K562 (cell line): ENCODE data around the gene BIVM. TPM values are rescaled to one million over a fixed set of nuclear protein-coding genes. Genes with fewer than 3 reads are reported as not detected.

ENCODE experiments used
- ATF6 ChIP-seq: sonication (generic); formaldehyde crosslinking; IDR thresholded peaks from 2 replicates; pipeline ENCODE4 v1.4.0; 2020; ENCODE audit warnings: mild to moderate bottlenecking, missing genetic modification reagents
- JUN ChIP-seq, 2 experiments: sonication (generic) in 1 of 2; formaldehyde crosslinking in 1 of 2; IDR thresholded peaks; 2 replicates each; pipeline versions ENCODE4 v1.6.1 to v1.8.0; 2012 to 2022; ENCODE audit warnings: borderline replicate concordance in 2 of 2, mild to moderate bottlenecking in 2 of 2, improper control_type of control experiment in 1 of 2, low read depth in 1 of 2, low read length in 1 of 2, missing genetic modification reagents in 1 of 2
- KAT7 ChIP-seq: sonication (generic); formaldehyde crosslinking; IDR thresholded peaks from 2 replicates; pipeline ENCODE4 v1.8.0; 2022; ENCODE audit warnings: missing genetic modification reagents, mild to moderate bottlenecking, borderline replicate concordance
- MTA2 ChIP-seq: fragments of 450-650 bp; IDR thresholded peaks from 2 replicates; pipeline ENCODE4 v1.6.1; 2016; ENCODE audit warnings: low read depth
- NFRKB ChIP-seq: fragments of 450-650 bp; IDR thresholded peaks from 2 replicates; pipeline ENCODE4 v1.6.1; 2016; ENCODE audit warnings: low read depth
- PHF8 ChIP-seq: fragments of 200-600 bp; sonication (generic); IDR thresholded peaks from 2 replicates; pipeline ENCODE4 v1.6.1; 2012; ENCODE audit warnings: mixed run types, mild to moderate bottlenecking, inconsistent platforms, low read length, moderate library complexity, borderline replicate concordance
- PPARD ChIP-seq: fragments of 250-450 bp; sonication (Bioruptor Pico); IDR thresholded peaks from 2 replicates; pipeline ENCODE4 v1.8.0; 2022; ENCODE audit warnings: inconsistent platforms, mild to moderate bottlenecking, moderate library complexity
- SMARCA4 ChIP-seq: fragments of 450-650 bp; IDR thresholded peaks from 2 replicates; pipeline ENCODE4 v1.6.1; 2016
- UBTF ChIP-seq, 2 experiments: IDR thresholded peaks; 2 replicates each; pipeline ENCODE4 v1.6.1; 2012; ENCODE audit warnings: improper control_type of control experiment in 2 of 2, low read depth in 2 of 2, low read length in 2 of 2, borderline replicate concordance in 1 of 2
- polyA plus RNA-seq, 8 experiments: library from polyadenylated mRNA; depleted of rRNA in 4 of 8; stranded (reverse) in 5 of 8; unstranded in 3 of 8; fragments of >200 nt; fragmentation: Nextera tagmentation in 2 of 8; fragmentation: Illumina TruSeq in 1 of 8; extraction: Ambion mirVana in 2 of 8; extraction: Trizol in 1 of 8; gene quantifications; 2 replicates each; pipeline versions ENCODE4 v1.2.1 to v1.2.3, GENCODE V29; 2011 to 2014; ENCODE audit warnings: inconsistent platforms in 1 of 8, missing spikeins in 1 of 8
- total RNA-seq, 7 experiments: library from RNA; depleted of rRNA in 6 of 7; stranded (reverse); fragments of >200 nt in 6 of 7; fragmentation: Illumina TruSeq in 2 of 7; extraction: Trizol in 2 of 7; gene quantifications; 2 replicates each; pipeline versions ENCODE4 v1.2.1 to v1.2.3, GENCODE V29; 2011 to 2021; ENCODE audit warnings: low replicate concordance in 1 of 7
- TF ChIP-seq, protein P1 (sequence below): sonication (generic); formaldehyde crosslinking; IDR thresholded peaks from 2 replicates; pipeline ENCODE4 v1.8.0; 2022; ENCODE audit warnings: mild to moderate bottlenecking, missing genetic modification reagents
- TF ChIP-seq, protein P2 (sequence below): fragments of 200-800 bp; sonication (Bioruptor generic); IDR thresholded peaks from 2 replicates; pipeline ENCODE4 v1.6.1; 2016; ENCODE audit warnings: missing genetic modification characterization, missing compliant biosample characterization

Gene BIVM
- total and polyA plus RNA-seq, 9 of the 15 experiments (the other 6 are each of a cell fraction or from before 2014, with no cell fraction given) = 3.6 to 23.1 (median 16.8) TPM

DNA sequence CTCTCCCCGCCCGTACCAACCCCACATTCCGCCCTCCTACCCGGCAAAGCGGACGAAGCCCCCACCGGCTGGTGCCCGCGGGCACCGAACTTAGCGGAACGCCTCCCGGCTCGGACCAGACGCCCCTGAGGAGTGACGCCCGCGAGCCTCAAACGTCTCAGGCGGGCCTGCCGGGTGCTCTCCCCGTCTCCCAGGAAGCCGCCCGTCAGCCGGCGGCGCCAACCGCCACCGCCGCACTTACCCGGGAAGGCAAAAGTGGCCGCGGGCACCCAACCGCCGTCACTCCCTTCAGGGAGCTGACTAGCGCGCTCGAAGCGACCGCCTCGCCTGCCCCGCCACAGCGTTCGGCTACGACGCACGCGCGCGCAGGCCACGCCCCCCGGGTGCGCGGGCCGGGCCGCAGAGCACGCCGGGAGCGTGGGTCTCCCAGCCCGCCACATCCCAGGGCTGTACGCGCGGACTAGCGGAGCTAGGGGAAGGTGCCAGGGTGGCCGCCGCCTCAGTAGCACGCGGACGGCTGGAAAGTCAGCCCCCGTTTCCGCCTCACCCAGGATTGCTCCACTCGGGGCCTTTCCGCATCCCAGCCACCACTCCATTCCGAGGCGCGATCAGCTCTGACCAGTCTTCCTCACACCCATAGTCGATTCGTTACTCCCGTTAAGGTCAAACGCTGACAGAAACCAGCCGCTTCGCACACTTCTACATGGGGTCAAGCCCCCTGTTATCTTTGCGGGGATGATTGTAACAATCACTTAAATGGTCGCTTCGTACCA is 25.3 kb upstream of the BIVM start, which contains the start of gene TEX30 (continued):
- TF ChIP-seq JUN (IDR thresholded peaks at IDR 0.05; ENCODE audit: borderline replicate concordance, low read depth, low read length) = no peak
- TF ChIP-seq JUN (CRISPR knock-in tag; IDR thresholded peaks at IDR 0.05; ENCODE audit: borderline replicate concordance) = 0 out of 2 replicates have a peak, but pooled peaks have one; percentile 35
- no peak for TF ChIP-seq UBTF (IDR thresholded peaks at IDR 0.05; ENCODE audit: borderline replicate concordance in 1 of 2, low read depth in 2 of 2, low read length in 2 of 2)
- TF ChIP-seq SMARCA4 = no peak
- TF ChIP-seq ATF6 (CRISPR knock-in tag) = peak; percentile 78; the same call in 1 of the 2 replicates
- TF ChIP-seq PPARD (CRISPR knock-in tag) = no peak
- TF ChIP-seq, protein P1, sequence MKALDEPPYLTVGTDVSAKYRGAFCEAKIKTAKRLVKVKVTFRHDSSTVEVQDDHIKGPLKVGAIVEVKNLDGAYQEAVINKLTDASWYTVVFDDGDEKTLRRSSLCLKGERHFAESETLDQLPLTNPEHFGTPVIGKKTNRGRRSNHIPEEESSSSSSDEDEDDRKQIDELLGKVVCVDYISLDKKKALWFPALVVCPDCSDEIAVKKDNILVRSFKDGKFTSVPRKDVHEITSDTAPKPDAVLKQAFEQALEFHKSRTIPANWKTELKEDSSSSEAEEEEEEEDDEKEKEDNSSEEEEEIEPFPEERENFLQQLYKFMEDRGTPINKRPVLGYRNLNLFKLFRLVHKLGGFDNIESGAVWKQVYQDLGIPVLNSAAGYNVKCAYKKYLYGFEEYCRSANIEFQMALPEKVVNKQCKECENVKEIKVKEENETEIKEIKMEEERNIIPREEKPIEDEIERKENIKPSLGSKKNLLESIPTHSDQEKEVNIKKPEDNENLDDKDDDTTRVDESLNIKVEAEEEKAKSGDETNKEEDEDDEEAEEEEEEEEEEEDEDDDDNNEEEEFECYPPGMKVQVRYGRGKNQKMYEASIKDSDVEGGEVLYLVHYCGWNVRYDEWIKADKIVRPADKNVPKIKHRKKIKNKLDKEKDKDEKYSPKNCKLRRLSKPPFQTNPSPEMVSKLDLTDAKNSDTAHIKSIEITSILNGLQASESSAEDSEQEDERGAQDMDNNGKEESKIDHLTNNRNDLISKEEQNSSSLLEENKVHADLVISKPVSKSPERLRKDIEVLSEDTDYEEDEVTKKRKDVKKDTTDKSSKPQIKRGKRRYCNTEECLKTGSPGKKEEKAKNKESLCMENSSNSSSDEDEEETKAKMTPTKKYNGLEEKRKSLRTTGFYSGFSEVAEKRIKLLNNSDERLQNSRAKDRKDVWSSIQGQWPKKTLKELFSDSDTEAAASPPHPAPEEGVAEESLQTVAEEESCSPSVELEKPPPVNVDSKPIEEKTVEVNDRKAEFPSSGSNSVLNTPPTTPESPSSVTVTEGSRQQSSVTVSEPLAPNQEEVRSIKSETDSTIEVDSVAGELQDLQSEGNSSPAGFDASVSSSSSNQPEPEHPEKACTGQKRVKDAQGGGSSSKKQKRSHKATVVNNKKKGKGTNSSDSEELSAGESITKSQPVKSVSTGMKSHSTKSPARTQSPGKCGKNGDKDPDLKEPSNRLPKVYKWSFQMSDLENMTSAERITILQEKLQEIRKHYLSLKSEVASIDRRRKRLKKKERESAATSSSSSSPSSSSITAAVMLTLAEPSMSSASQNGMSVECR (CRISPR knock-in tag) = peak; percentile 77
- TF ChIP-seq NFRKB = 0 out of 2 replicates have a peak, but pooled peaks have one; percentile 39
- TF ChIP-seq, protein P2, sequence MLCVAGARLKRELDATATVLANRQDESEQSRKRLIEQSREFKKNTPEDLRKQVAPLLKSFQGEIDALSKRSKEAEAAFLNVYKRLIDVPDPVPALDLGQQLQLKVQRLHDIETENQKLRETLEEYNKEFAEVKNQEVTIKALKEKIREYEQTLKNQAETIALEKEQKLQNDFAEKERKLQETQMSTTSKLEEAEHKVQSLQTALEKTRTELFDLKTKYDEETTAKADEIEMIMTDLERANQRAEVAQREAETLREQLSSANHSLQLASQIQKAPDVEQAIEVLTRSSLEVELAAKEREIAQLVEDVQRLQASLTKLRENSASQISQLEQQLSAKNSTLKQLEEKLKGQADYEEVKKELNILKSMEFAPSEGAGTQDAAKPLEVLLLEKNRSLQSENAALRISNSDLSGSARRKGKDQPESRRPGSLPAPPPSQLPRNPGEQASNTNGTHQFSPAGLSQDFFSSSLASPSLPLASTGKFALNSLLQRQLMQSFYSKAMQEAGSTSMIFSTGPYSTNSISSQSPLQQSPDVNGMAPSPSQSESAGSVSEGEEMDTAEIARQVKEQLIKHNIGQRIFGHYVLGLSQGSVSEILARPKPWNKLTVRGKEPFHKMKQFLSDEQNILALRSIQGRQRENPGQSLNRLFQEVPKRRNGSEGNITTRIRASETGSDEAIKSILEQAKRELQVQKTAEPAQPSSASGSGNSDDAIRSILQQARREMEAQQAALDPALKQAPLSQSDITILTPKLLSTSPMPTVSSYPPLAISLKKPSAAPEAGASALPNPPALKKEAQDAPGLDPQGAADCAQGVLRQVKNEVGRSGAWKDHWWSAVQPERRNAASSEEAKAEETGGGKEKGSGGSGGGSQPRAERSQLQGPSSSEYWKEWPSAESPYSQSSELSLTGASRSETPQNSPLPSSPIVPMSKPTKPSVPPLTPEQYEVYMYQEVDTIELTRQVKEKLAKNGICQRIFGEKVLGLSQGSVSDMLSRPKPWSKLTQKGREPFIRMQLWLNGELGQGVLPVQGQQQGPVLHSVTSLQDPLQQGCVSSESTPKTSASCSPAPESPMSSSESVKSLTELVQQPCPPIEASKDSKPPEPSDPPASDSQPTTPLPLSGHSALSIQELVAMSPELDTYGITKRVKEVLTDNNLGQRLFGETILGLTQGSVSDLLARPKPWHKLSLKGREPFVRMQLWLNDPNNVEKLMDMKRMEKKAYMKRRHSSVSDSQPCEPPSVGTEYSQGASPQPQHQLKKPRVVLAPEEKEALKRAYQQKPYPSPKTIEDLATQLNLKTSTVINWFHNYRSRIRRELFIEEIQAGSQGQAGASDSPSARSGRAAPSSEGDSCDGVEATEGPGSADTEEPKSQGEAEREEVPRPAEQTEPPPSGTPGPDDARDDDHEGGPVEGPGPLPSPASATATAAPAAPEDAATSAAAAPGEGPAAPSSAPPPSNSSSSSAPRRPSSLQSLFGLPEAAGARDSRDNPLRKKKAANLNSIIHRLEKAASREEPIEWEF = peak; percentile 56; the same call in 1 of the 2 replicates
- peak; percentile 92; the same call in 1 of the 2 replicates for TF ChIP-seq PHF8
- TF ChIP-seq MTA2 = no peak
- TF ChIP-seq KAT7 (CRISPR knock-in tag) = peak; percentile 65; the same call in 1 of the 2 replicates
